Dedifferentiated amniotic fluid mesenchymal stem cell (primary cell): Measurements from ENCODE around the gene CLN5.

Experiments
- DNase-seq: peaks from one replicate; pipeline ENCODE4 v3.0.0-alpha.2; 2016; ENCODE audit errors: extremely low spot score

CLN5 gene

DNA sequence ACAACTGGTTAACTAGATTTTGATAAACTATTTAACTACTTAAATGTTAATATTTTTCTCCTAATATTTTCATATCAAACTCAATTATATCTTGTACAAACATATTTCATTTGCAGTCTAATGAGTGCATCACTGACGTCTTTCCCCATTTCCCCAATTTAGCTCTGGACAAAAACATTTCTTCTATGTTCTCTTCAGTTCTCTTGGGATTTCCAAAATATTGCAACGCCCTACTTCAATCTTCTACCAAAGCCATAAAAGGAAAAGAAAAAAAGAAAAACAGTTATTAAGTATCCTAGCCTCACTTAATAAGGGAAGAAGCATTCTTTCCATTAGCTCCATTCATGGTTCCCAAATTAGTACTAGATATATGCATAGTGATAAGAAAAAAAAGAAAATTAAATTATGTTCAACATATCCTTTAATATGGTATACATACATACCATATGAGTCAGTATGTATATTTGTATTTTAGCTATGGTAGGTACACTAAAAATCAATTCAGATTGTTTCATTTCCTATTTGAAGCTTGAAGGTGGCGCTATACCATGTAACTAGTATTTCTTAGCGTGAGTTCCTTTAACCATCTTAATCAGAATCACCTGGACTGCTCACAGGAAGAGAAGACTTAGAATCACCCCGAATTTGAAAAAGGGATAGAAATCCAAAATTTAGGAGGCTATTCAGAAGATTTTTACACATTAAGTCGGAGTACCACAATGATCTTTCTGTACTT is 25.2 kb downstream of the CLN5 start:
- no peak for DNase-seq

DNA sequence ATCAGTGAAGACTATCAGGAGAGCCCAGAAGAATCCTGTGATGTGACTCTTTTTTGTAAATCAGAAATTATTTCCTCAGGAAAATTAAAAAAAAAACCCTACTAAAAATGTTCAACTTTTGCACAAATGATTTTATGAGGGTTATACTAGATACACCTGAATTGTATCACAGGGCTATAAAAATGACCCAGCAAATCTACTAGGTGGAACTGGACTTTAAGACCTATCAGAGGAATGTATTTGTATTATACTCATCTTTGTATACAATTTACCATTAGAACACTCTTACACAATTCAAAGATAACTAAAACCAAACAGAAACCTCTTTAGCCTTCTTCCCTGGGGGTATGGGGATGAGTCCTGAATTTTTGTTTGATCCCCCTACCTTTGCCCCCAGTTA is 27.9 kb downstream of the CLN5 start:
- no peak for DNase-seq

DNA sequence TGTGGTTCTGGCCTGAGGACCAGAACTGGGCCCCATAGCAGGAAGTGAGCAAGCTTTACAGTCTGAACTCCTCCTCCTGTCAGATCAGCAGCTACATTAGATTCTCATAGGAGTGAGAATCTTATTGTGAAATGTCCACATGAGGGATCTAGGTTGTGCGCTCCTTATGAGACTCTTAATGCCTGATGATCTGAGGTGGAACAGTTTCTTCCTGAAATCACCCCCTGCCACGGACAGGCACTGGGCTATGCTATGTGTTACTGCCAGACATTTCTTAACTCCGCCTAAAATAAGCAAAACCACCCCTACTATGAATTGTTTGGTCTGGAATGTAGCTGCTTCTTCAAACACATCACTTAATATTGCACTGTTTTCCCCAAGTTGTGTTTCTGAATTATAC is 30.5 kb downstream of the CLN5 start:
- peak; percentile 31 for DNase-seq

DNA sequence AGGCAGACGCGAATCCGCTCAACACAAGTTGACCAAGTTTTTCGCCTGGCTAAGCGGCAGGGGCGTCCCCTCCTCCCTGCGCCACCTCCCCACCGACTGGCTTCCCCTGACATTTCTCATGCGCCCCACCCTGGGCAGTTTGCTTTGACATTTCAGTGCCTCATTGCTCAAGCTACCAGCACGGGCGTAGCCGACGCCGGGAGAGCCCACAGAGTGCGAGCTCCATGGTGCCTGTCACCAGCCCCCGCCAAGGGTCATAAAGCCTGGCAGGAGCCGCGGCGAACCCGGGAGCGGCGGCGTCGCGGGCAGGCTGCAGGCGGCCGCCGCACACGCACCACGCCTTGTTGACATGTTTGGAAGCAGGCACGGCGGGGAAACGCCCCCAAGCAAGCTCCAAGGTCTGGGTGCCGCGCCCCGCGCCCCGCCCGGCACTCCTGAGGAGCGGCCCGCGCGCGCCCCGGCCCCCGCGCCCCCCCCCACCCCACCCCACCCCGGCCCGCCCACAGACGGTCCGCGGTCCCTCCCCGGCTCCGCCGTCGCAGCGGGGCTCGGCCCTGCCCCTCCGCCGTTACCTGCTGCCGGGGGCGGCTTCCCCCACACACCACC is 34.5 kb downstream of the CLN5 start:
- peak; percentile 40 for DNase-seq

DNA sequence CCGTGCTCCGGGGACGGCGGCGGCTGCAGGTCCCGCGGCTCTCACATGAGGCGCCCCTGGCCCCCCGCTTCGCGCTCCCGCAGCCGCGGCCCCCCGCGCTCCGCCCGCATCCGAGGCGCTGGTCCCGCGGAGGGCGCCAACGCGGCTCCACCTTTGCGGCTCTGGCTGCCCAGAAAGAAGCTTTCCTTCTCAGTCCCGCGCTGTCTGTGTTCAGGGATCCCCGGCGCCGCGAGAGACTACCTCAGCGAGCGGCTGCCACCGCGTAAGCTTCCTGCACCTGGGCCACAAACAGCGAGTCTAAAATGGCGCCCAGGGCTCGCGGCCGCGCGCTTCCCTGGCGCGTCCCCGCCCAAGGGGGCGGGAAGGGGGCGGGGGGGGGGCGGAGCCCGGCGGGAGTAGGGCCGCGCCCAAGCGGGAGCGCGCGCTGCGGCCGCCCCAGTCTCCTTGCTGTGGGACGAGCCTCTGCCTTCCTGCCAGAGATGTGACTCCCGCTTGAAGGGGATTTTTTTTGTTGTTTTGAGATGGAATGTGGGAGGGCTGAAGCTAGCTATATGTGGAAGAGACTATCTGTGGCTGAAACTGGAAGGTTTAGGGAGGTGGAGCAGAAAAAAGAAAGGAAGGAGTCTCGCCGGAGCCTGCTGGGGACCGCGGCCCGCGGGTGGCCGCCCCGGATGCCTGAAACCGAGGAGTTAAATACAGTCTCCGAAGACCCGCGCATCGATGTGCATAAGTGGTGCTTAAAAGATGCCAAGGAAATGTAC is 35.2 kb downstream of the CLN5 start, which contains the start of gene FBXL3:
FBXL3 (minus strand) TSS at position 299 of the 761 bp plus-strand sequence. CDS start 5,299 bp downstream, outside the sequence.
- DNase-seq = peak; percentile 74

DNA sequence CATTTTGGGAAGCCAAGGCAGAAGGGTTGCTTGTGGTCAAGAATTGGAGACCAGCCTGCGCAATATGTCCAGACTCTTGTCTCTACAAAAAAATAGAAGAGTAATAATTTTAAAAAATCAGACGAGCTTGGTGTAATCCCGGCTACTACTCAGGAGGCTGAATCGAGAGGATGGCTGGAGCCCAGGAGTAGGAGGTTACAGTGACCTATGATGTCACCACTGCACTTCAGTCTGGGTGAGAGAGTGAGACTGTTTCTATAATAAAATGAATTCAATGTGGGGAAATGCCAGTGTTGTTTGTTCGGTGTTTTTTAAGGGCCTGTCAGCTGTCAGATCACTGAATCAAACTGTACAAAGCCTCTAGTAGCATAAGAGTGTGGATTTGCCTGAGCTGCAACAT is 36.3 kb downstream of the CLN5 start:
- no peak for DNase-seq

DNA sequence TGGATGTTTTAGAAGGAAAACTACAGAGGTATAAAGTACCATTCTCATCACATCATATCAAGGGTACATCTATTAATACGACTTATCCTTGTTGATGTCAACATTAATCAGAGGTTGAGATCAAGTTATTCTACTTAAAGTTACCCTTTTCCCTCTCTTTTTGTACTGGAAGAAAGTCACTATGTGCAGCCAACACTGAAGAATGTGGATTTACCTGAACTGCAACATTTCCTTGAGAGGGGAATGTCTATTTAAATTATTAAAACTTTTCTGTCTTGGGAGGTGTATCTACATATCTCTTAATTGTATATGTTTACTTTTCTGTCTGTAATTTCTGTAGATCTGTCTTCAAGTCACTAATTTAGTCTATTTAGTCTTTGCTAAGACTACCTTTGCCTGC is 37.6 kb downstream of the CLN5 start:
- DNase-seq = no peak

DNA sequence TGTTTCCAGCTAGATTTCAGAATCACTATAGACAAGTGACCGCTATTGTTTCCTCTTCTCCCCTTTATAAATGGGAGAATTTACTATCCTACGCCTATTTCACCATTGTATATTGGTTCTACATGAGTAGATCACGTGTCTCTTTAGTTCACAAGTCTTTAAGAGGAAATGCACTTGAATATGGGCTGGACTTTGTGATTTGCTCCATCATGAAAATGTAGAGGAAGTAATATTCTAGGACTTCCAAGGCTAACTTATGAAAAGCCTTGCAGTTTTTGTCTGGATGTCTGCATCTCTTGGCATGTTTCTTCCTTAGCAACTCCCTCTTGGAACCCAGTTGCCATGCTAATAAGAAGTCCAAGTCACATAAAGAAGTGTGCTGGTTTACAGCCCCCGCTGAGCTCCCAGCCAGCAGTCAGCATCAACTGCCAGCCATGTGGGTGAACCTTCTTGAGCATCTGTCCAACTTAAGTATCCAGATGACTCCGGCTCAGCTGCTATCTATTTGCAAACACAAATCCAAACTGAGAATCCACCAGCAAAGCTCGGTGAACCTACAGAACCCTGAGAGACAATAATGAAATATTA is 39.9 kb downstream of the CLN5 start:
- DNase-seq = no peak

DNA sequence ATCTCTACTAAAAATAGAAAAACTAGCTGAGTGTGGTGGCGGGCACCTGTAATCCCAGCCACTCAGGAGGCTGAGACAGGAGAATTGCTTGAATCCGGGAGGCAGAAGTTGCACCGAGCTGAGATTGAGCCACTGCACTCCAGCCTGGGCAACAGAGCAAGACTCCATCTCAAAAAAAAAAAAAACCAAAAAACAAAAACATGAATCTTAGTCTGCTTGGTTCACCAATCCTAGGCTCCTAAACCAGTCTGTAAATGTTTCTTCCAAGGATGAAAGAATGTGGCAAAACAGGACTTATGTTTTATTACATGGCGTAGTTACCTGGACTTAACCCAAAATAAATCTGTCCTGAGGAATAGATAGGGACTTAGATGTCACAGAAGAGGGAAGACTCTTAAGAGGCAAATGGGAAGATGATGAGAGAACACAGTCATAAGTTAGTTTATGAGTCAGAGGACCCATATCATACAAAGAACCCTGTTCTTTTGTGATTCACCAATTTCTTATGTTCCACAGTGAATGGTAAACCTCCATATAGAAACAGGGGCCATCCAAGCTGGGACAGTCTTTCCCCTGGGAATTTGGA is 41.9 kb downstream of the CLN5 start:
- DNase-seq = no peak

DNA sequence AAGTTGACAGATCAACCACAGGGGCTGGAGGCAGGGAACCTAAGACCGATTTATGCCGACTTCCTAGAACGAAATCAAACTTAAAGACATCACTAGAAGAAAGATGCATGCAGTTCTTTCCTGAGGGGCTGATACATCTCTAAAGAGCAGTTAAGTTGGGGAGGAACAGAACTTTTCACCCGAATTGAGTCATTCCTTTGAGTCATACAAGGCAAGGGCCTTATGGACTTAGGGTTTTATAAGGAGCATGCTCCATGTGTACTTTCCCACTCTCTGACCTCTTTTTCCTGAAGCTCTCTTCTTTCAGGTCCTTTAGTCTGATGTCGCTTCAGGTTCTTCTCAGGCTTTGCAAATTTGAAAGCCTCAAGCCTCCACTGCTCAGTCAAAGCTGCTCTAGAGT is 43.0 kb downstream of the CLN5 start:
- no peak for DNase-seq

DNA sequence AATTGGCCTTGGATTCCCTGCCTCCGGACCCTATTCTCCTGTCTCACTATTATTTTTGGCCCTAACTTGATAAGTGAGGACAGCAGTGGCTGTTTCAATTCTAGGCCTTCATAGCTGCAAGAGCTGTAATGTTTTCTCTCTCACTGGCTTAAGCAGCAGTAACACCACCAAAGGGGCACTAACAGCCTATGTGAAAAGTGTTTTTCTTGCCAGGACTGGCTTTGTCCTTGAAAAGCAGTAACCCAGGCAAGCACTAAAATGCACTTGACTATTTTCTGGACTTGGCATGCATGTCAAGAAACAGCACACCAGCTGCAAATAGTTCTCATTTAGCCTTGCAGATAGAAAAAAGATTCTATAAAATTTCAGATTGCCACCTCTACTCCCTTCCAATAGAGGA is 44.4 kb downstream of the CLN5 start:
- DNase-seq = no peak

DNA sequence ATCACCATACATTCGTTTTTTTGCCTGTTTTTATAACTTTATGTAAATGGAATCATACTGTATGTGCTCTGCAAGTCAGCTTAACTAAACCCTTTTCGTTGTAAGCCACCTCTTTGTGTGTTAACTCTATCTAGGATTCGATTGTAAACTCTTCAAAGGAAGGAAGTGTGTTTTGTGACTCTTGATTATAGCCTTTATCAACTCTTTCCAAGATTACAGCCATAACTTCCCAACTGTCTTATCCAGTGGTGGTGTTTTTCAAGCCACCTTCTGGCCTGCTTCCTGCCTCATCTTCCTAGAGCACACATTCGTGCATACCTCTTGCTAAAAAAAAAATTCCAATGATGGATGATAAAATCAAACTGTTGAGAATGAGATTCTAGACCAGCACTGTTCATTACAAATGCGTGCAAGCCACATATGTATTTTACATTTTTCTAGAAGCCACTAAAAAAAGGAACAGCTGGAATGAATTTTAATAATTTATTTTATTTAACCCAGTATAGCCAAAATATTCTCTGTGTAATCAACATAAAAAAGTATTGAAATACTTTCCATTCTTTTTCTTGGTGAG is 47.1 kb downstream of the CLN5 start:
- no peak for DNase-seq

DNA sequence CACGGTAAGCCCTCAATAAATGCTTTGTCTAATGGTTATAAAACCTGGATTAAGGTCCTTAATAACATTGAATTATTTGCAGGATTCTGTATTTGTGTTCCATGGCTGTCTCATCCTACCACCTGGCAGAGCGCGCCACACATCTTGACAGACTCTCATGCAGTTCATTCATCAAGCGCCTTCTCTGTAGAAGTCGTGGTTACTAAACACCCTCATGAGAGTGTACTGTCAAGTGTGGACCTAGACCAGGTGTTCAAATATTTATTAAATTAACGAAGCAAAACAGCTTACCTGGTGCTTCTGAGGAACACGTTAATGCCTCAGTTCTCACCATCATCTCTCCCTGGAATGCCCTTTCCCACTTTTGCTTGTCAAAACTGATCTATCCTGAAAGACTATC is 48.2 kb downstream of the CLN5 start:
- DNase-seq = no peak

DNA sequence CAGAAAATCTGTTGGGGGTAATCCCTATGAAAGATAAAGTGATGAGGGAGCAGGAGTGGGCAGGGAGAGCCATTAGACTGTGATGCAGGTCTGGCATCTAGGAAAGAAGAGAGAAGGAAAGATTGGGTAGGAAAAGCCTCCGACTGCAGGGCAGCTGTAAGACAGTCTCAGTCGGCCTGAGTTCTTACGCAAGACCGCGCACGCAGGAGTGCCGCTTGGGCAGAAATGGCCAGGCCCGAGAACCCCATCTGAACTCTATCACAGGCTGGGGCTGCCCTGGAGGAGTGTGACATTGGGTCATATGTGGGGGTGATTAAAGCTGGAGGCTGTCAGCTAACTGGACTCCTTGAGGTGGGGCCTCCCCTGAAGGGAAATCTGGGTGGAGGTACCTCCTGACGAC is 49.0 kb downstream of the CLN5 start:
- DNase-seq = no peak

DNA sequence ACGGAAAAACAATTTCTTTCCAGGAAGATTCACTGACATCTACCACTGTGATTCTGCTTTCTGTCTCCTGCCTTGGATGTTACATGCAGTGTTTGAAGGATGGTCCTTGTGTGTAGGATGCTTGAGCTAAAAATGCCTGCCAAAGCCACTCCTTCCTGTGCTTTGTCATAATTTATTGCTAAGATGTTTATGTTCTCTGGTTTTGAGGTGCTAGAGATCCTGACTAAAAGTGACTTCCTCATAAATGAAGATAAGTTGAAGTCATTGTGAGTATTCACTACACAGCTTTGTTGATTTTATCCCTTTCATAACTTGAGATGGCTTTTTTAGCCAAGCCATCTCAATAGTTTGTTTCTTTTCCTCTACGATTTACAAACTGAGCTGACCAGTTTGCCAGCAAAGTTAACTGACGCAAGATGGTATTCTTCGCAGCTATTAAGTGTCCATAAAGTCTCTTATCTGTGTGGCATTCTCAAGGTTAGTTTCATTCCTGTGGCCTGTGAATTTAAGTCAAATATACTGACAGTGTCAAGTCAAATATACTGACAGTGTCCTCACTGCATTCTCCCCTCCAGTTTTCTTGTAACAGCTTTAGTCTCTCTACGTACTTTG is 50.8 kb downstream of the CLN5 start:
- DNase-seq = no peak

DNA sequence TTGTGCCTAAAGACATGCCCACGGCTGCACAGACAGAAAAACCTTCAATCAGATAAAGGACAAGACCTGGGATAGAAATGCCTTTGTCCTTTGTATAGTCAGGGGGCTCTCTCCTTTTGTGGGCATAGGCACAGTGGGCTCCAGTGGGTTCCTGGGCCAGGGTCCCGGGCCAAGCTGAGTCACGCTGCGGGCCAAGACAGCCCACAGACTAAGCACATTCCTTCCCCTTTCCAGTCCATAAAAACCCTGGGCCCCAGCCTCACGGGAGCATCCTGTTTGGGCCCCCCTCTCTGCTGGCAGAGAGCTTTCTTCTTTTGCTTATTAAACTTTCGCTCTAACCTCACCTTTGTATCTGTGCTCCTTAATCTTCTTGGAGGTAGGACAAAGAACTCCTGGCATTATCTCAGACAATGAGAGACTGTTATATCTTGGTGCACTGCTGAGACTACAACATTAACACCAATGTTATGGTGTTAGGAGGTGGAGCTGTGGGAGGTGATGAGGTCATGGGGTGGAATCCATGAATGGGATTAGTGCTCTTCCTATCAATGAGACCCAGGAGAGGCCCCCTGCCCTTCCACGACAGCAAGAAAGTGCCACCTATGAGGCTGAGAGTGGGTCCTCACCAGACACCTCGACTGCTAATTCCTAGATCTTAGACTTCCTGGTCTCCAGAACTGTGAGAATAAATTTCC is 55.9 kb downstream of the CLN5 start:
- no peak for DNase-seq

DNA sequence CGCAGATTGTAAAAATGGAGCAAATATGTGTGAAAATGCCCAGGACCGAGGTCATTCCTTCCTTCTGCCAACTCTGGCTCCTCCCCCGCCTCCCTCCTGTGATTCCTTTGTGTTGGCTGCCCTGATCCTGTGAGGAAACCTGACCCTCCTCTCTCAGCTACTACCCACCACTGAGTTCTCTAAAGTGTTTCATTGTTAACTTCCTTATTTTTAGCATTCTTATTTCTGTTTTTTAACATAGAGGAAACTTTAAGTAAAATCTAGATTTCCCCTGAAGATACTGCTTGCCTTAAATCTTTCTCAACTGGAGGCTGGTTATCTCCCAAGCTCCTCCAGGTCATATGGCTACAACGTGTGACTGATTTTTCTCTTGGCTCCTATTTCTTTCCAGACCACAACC is 56.8 kb downstream of the CLN5 start:
- DNase-seq = no peak

DNA sequence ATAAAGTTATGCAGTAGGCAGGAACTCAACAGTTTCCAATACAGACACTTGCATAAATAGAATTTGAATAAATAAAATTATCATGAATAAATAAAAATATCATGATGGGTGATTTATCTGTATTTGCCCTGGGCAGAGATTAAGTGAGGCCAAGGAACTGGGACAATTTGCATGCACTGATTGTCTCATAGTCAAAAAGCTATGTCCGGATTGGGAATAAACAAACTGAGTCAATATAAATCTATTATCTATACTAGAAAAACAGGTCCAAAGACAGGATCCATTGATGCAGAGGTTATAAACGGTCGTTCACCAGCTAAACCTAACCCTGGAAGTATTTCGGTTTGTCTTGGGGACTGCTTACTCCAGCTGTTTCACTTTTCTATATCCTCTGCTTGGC is 61.3 kb downstream of the CLN5 start:
- DNase-seq = no peak
